GM21825 (cell line): ENCODE data around the gene MOB3B.
"Not testable (repeated sequence)": the region's sequence is repeated elsewhere in the genome, so short reads cannot be mapped to it uniquely, and the experiment has no call there.

Experiments used
- ATAC-seq: cut with Tn5 transposase; IDR thresholded peaks from one replicate; pipeline ENCODE4 v1.9.1; 2021; ENCODE audit warnings: mild to moderate bottlenecking, moderate library complexity; ENCODE audit not compliant: unreplicated experiment

The MOB3B gene

DNA sequence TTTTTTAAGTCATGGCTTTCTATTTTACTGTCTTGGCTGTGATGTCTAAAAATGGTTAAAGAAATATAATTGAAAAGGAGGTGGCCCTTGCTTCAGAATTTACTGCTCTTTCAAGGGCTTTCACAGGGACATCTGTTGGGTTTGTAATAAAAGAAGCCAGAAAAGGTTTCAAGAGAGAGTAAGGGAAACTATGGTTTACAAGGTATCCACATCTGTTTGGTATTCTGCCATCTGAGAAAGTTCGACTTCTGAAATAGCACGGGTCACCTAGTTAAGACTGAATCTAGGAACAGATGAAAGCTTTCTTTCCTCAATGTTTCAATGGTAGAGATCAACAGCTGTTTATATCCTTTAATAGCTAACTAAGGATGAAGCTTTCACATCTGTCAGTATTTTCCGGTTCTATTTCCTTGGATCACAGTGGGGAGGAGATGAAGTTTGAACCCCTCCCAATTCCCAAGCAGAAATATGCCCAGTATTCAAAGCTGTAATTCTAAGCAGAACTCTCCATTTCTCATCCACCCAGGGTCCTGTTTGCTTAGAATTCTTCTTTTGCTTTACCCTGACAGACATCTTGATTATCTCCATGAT is 78.3 kb downstream of the MOB3B start:
- no peak for ATAC-seq

DNA sequence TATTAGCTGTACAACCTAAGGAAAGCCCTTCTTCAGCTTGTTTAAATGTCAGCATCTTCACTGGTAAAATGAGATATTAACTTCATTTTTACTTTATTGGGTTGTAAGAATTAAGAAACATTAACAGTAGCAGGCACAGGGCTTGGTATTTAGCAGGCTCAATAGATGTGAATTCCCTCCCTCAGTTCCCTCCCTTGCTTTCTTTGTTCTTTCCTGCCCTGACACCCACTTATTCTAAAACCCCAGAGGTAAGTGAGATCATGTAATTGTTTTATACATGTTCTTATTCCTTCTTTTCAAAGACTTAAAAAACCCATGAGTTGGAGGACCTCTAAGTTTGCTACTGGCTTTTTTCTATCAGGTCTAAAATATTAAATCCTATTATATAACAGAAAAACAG is 78.9 kb downstream of the MOB3B start:
- no peak for ATAC-seq

GRCh38 chr9:27448356-27448755 is 81.3 kb downstream of the MOB3B start:
- ATAC-seq, result not testable (repeated sequence)

DNA sequence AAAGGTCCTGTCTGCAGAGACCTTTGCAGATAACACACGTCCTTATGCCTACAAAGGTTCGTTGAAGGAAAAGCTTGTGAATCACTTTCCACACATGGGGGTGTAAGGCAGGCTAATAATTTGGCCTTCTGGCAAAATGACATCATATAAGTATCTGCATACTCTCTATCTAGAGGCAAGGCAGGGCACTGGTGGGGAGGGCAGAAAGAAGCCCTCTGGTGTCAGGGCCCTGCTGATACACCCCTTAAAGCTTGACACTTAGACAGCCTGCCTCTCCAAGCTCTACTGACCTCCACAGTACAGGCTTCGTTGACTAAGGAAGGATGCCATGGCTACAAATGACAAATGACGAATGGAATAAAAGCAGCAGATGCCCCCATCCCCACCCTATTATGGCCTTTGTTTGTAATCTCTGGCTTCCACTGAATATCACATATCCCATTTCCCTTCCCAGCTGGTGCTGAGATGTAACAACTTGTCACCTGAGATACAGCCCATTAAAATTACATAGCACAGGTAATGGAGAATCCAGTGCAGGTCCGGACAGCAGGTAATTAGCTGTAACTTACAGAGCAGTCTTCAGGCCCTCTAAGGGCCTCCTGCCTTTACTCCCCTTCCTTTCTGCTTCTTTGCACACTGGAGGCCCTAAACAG is 82.5 kb downstream of the MOB3B start:
- ATAC-seq, result no peak

GRCh38 chr9:27445688-27446087 is 83.9 kb downstream of the MOB3B start:
- no peak for ATAC-seq

GRCh38 chr9:27445057-27445595 is 84.5 kb downstream of the MOB3B start:
- no peak for ATAC-seq

DNA sequence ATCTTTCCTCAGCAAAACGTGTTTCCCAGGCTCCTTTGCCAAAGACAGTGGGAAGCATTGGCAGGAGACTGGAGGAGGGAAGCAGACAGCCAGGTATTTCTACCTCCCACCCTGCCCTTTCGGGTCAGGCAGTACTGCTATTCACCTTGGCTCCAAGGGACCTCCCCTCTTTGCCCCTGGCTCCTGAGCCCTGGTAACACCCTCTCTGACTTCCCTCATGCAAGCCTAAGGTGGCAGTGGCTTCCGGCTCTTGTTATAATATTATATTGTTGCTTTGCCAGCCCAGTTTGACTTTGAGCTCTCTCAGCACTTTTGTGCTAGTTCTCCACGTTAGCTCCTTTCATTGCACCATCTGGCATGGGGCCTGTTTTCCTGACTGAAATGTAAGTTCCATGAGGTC is 87.2 kb downstream of the MOB3B start:
- no peak for ATAC-seq

DNA sequence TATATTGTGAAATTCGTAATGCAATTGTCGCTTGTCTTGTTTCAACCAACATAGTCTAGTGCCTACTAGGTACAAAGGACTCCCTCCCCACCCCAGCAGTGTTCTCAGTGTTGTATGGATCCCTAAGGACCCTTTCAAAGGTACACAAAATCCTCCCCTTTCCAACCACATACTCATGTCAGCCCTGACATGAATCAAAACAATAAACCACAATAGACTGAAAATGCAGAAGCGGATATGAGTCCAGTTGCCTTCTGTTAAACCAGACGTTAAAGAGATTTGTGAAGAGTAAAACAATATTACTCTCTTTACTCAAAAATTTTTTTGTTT is 87.9 kb downstream of the MOB3B start:
- ATAC-seq, result peak; percentile 92

GRCh38 chr9:27440888-27441740 is 88.5 kb downstream of the MOB3B start:
- ATAC-seq, result peak; percentile 30

DNA sequence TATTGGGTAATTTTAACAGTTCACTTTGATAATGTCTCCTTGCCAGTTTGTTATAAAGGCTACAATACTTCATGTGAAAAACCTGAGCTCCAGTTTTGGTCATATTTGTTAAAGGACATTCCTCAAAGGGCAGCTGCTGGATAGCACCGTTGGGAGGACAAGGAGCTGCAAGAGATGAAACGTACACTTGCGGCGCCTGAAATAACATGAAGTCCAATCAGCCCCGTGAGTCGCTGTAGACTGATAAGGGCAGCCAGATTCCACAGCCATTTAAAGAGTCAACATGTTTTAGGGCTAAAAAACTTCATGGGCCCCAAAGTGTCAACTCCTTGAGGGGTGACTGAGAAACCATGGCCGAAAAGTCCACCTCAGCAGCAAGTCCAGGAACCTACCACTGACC is 91.1 kb downstream of the MOB3B start:
- no peak for ATAC-seq

GRCh38 chr9:27437652-27438373 is 91.8 kb downstream of the MOB3B start:
- ATAC-seq, result no peak

GRCh38 chr9:27436234-27436633 is 93.4 kb downstream of the MOB3B start:
- ATAC-seq, result no peak

DNA sequence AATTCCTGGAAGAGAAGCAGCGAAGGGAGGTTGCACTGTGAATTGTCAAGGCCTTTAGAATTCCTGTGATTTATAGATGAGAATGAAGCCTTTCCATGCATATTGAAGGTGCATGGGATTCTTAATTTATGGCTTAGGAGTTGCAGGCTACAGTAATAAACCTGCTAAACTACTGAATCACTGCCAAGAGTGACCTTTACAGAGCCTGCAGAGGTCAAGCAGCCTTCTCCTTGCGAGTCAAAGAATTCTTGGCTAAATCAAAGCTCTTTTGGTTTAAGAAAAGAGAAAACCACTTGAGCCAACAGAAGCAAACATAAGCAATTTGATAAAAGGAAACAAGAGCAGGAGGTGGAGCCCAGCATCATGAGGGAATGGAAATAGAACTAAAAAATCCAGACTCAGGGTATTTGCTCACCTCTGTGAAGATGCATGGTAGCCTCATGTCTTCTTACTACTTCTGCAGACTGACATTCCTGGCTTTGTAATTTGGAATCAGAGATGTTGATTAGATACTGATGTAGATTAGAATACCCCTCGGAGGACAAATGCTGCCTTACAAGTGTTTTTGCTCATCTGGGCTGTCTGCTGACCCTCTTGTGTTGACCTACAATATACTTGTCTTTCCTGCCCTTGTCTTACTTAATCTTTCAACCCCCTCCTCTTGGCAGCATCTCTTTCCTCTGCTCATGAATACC is 95.8 kb downstream of the MOB3B start:
- no peak for ATAC-seq

DNA sequence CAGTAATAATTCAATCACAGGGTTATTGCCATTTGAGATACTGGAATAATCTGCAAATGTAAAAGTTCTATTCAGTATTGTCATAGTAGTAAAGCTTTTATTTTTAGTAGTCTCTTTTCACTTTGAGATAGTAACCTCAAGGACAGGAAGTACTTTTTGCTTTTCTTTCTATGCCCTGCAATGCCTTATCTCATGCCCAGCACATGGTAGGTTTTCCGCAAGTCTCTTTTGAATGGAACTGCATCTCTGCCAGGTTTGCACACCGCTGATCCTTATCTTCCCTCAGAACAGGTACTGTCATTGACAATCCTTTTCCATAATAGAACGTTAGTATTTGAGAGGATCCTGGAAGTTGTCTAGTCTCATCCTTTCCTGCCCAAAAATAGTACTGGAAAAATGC is 97.3 kb downstream of the MOB3B start:
- ATAC-seq, result no peak

GRCh38 chr9:27431543-27432147 is 98.0 kb downstream of the MOB3B start:
- no peak for ATAC-seq

GRCh38 chr9:27430750-27431535 is 98.7 kb downstream of the MOB3B start:
- ATAC-seq, result no peak

DNA sequence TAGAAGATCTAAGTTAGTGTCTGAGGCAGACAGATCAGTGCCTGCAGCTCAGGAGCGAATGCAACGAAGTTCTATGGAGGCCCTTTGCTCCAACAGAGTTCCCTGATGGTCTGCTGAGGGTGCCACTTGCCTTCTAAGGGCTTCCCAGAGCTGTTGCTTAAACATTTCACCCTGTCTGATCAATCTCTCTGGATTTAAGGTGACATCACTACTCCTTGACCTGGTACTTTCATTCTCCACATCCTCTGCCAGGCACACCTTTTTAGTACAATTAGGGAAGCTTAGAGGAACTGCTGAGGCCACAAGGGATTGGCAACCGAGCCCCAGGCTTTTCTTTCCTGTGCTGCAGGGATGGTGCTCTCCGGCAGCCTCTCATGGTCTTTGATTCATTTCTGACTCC is 99.7 kb downstream of the MOB3B start:
- no peak for ATAC-seq

DNA sequence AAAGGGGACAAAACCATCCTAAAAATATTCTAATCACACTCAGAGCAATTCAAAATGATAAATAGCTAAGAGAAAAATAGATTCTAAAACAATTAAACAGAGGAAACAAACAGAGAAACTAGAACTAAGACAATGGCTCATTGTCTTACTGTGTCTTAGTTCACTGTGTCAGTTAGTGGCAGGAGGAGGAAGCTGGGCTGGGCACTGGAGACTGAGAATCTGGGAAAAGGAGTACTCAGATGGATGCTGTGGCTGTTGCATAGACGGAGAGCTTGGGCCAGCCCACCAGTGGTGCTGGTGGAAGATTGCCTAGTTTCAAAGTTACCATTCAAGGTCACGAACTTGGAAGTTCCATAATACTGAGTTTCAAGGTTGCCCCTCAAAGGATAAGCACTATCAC is 100.2 kb downstream of the MOB3B start:
- no peak for ATAC-seq

DNA sequence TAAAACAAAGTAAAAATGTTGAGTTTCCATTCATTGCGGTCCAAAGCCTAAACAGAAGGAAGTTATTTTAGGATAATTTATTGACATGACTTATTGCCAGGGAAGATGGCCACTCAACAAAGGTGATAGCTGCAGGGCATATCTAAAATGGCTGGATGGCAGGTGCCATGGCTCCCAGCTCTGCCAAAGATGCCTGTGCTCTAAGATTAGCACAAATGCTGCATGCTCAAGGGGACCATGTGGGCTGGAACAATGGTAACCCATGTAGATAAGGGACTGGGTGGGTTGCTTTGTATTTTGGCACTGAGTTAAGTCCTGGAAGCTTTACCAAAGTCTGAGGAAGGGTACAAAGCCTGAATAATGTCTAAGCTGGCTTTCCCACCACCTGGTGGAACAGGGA is 101.1 kb downstream of the MOB3B start:
- no peak for ATAC-seq

DNA sequence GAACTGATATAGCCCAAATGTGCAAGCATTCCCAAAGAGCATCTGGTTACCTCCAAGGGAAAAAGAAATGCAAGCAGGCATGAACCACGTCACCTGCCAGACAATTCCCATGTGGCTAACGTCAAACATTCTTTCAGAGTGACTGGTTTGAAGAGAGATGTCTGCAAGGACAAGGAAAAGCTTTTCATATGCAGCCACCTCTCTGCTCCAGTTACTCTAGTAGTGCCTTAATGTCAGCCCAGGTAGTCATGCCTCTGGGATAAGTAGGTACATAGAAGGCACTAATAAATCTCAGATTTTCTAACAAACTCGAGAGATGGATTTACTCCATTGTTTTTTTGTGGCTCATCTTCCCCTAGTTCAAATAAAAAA is 102.4 kb downstream of the MOB3B start:
- ATAC-seq, result no peak
